ENCODE measurements around the gene SFXN5. TPM values are rescaled to one million over a fixed set of nuclear protein-coding genes. Genes with fewer than 3 reads are reported as not detected.

Gene SFXN5
- total RNA-seq, 2 donors from 2014 or later = 16.6 to 18.1 TPM

- ATAC-seq (ENCODE audit: insufficient number of reproducible peaks, low FRiP score, low read depth) (no peak), DNase-seq (ENCODE audit: low spot score) (no peak)
- H3K36me3 ChIP-seq = no peaks in the 10 kb centered on the region
- no peak overlapping the region for H3K4me3 ChIP-seq
- H3K27ac ChIP-seq = no peak overlapping the region
- H3K27me3 ChIP-seq (replicated peaks; ENCODE audit: insufficient read depth) = peaks cover under 1% of the 10 kb centered on the region
- no peaks in the 10 kb centered on the region for H3K9me3 ChIP-seq
- TF ChIP-seq CTCF (IDR thresholded peaks at IDR 0.05) = no peak
- no peaks in the 10 kb centered on the region for H3K4me1 ChIP-seq (ENCODE audit: control insufficient read depth in 1 of 2, low read depth in 2 of 2)
Measured at GRCh38 chr2:72933646-72934151, 137.8 kb downstream of the SFXN5 start.

GRCh38 chr2:72933207-72933606, 138.3 kb downstream of the SFXN5 start:
- no peak for TF ChIP-seq CTCF (IDR thresholded peaks at IDR 0.05)
- Histone ChIP-seq H3K4me1 (ENCODE audit: control insufficient read depth in 1 of 2, low read depth in 2 of 2) (no peaks in the 10 kb centered on the region), H3K4me3 (no peak overlapping the region), H3K27me3 (replicated peaks; ENCODE audit: insufficient read depth) (peaks cover 5% of the 10 kb centered on the region), H3K36me3 (no peaks in the 10 kb centered on the region), H3K9me3 (no peaks in the 10 kb centered on the region), H3K27ac (no peak overlapping the region)
- DNase-seq (ENCODE audit: low spot score) (no peak), ATAC-seq (ENCODE audit: insufficient number of reproducible peaks, low FRiP score, low read depth) (no peak)

- Histone ChIP-seq H3K9me3 (no peaks in the 10 kb centered on the region), H3K36me3 (no peaks in the 10 kb centered on the region), H3K27me3 (replicated peaks; ENCODE audit: insufficient read depth) (peaks cover 9% of the 10 kb centered on the region), H3K4me1 (ENCODE audit: control insufficient read depth in 1 of 2, low read depth in 2 of 2) (no peaks in the 10 kb centered on the region), H3K4me3 (no peak overlapping the region), H3K27ac (no peak overlapping the region)
- ATAC-seq (ENCODE audit: insufficient number of reproducible peaks, low FRiP score, low read depth) (no peak), DNase-seq (ENCODE audit: low spot score) (no peak)
- TF ChIP-seq CTCF (IDR thresholded peaks at IDR 0.05) = no peak
Measured at GRCh38 chr2:72932805-72933204, 138.7 kb downstream of the SFXN5 start.

GRCh38 chr2:72932045-72932740, 139.3 kb downstream of the SFXN5 start:
- TF ChIP-seq CTCF (IDR thresholded peaks at IDR 0.05) = no peak
- peaks cover 11% of the 10 kb centered on the region for H3K27me3 ChIP-seq (replicated peaks; ENCODE audit: insufficient read depth)
- H3K9me3 ChIP-seq = no peaks in the 10 kb centered on the region
- no peaks in the 10 kb centered on the region for H3K4me1 ChIP-seq (ENCODE audit: control insufficient read depth in 1 of 2, low read depth in 2 of 2)
- no peak overlapping the region for H3K27ac ChIP-seq
- no peak overlapping the region for H3K4me3 ChIP-seq
- no peak for ATAC-seq (ENCODE audit: insufficient number of reproducible peaks, low FRiP score, low read depth)
- no peak for DNase-seq (ENCODE audit: low spot score)
- no peaks in the 10 kb centered on the region for H3K36me3 ChIP-seq

GRCh38 chr2:72931280-72931910, 140.1 kb downstream of the SFXN5 start:
- DNase-seq (ENCODE audit: low spot score) (no peak), ATAC-seq (ENCODE audit: insufficient number of reproducible peaks, low FRiP score, low read depth) (no peak)
- H3K9me3 ChIP-seq = no peaks in the 10 kb centered on the region
- no peaks in the 10 kb centered on the region for H3K4me1 ChIP-seq (ENCODE audit: control insufficient read depth in 1 of 2, low read depth in 2 of 2)
- no peaks in the 10 kb centered on the region for H3K36me3 ChIP-seq
- no peak overlapping the region for H3K4me3 ChIP-seq
- no peak for TF ChIP-seq CTCF (IDR thresholded peaks at IDR 0.05)
- no peak overlapping the region for H3K27ac ChIP-seq
- H3K27me3 ChIP-seq (replicated peaks; ENCODE audit: insufficient read depth) = peaks cover 11% of the 10 kb centered on the region
